HEK293 (cell line): ENCODE measurements around the gene CELF4.

Experiments
- CTCF ChIA-PET: fragments of 350-600 bp; formaldehyde crosslinking; extraction: SDS; loops from one replicate; lab custom pipeline; 2021; ENCODE audit warnings: antibody characterized with exemption; lab: Yijun Ruan, JAX
- POLR2A ChIA-PET: fragments of 300-600 bp; formaldehyde crosslinking; extraction: SDS; loops from one replicate; lab custom pipeline; 2020; ENCODE audit warnings: antibody characterized with exemption, inconsistent platforms; lab: Yijun Ruan, JAX
- H3K27ac ChIP-seq: fragments of 200-500 bp; sonication (Bioruptor generic); 2 replicates; pipeline ENCODE4 v1.5.1; 2014; ENCODE audit warnings: low read depth, low read length, control low read depth, inconsistent platforms; ENCODE audit errors: extremely low read depth
- H3K36me3 ChIP-seq, 2 experiments: fragments of 200-500 bp in 1 of 2; sonication (Bioruptor generic) in 1 of 2; 1 replicate in 1 of 2; 2 replicates in 1 of 2; pipeline ENCODE4 v1.5.1; 2014 to 2017; ENCODE audit warnings: inconsistent platforms in 2 of 2, low read length in 2 of 2; ENCODE audit not compliant: control insufficient read depth in 2 of 2, insufficient read depth in 1 of 2
- H3K4me1 ChIP-seq: fragments of 200-500 bp; sonication (Bioruptor generic); 2 replicates; pipeline ENCODE4 v1.5.1; 2014; ENCODE audit warnings: mild to moderate bottlenecking, low read length, inconsistent platforms; ENCODE audit not compliant: control insufficient read depth, insufficient read depth
- H3K4me3 ChIP-seq: 2 replicates; pipeline ENCODE4 v1.5.1; 2011; ENCODE audit warnings: low read depth, mild to moderate bottlenecking, control low read depth, low read length, moderate library complexity
- H3K9me3 ChIP-seq: fragments of 200-500 bp; sonication (Bioruptor generic); 2 replicates; pipeline ENCODE4 v1.5.1; 2014; ENCODE audit warnings: low read depth, low read length, inconsistent platforms; ENCODE audit not compliant: control insufficient read depth, insufficient read depth
- FEZF1 ChIP-seq: fragments of 450-650 bp; formaldehyde crosslinking; IDR thresholded peaks from 2 replicates; pipeline ENCODE4 v1.5.1; 2016; ENCODE audit warnings: missing biosample characterization, missing genetic modification characterization
- GLI4 ChIP-seq: fragments of 450-650 bp; formaldehyde crosslinking; IDR thresholded peaks from 2 replicates; pipeline ENCODE4 v1.5.1; 2016; ENCODE audit warnings: missing biosample characterization, missing genetic modification characterization
- KLF9 ChIP-seq: fragments of 450-650 bp; formaldehyde crosslinking; IDR thresholded peaks from 2 replicates; pipeline ENCODE4 v1.5.1; 2016; ENCODE audit warnings: missing biosample characterization, missing genetic modification characterization, low read depth
- SETDB1 ChIP-seq: IDR thresholded peaks from one replicate; pipeline ENCODE4 v1.6.1; 2017; ENCODE audit warnings: mild to moderate bottlenecking, low read length, moderate library complexity, mixed read lengths; ENCODE audit not compliant: insufficient read length
- ZBTB17 ChIP-seq: fragments of 450-650 bp; formaldehyde crosslinking; IDR thresholded peaks from 2 replicates; pipeline ENCODE4 v1.5.1; 2016; ENCODE audit warnings: missing biosample characterization, missing genetic modification characterization
- ZBTB21 ChIP-seq: fragments of 450-650 bp; formaldehyde crosslinking; IDR thresholded peaks from 2 replicates; pipeline ENCODE4 v1.5.1; 2017; ENCODE audit warnings: missing biosample characterization, missing genetic modification characterization
- ZFHX2 ChIP-seq: fragments of 450-650 bp; formaldehyde crosslinking; conservative IDR thresholded peaks from 2 replicates; pipeline ENCODE4 v1.5.1; 2016; ENCODE audit warnings: missing biosample characterization, missing genetic modification characterization
- ZNF214 ChIP-seq: fragments of 450-650 bp; formaldehyde crosslinking; IDR thresholded peaks from 2 replicates; pipeline ENCODE4 v1.5.1; 2017; ENCODE audit warnings: missing biosample characterization, mild to moderate bottlenecking, missing genetic modification characterization, borderline replicate concordance
- ZNF221 ChIP-seq: fragments of 450-650 bp; formaldehyde crosslinking; IDR thresholded peaks from 2 replicates; pipeline ENCODE4 v1.5.1; 2017; ENCODE audit warnings: missing biosample characterization, missing genetic modification characterization, borderline replicate concordance
- ZNF416 ChIP-seq: fragments of 450-650 bp; formaldehyde crosslinking; IDR thresholded peaks from 2 replicates; pipeline ENCODE4 v1.5.1; 2016; ENCODE audit warnings: missing biosample characterization, missing genetic modification characterization
- TF ChIP-seq, protein P1 (sequence below): fragments of 450-650 bp; formaldehyde crosslinking; IDR thresholded peaks from 2 replicates; pipeline ENCODE4 v1.5.1; 2016; ENCODE audit warnings: missing biosample characterization, missing genetic modification characterization
- TF ChIP-seq, protein P2 (sequence below): fragments of 450-650 bp; formaldehyde crosslinking; IDR thresholded peaks from 2 replicates; pipeline ENCODE4 v1.5.1; 2016; ENCODE audit warnings: missing biosample characterization, missing genetic modification characterization
- TF ChIP-seq, protein P3 (sequence below): fragments of 450-650 bp; formaldehyde crosslinking; IDR thresholded peaks from 2 replicates; pipeline ENCODE4 v1.5.1; 2016; ENCODE audit warnings: missing biosample characterization, missing genetic modification characterization, borderline replicate concordance
- TF ChIP-seq, protein P4 (sequence below): fragments of 450-650 bp; formaldehyde crosslinking; IDR thresholded peaks from 2 replicates; pipeline ENCODE4 v1.5.1; 2016; ENCODE audit warnings: missing biosample characterization, missing genetic modification characterization
- TF ChIP-seq, protein P5 (sequence below): fragments of 450-650 bp; formaldehyde crosslinking; IDR thresholded peaks from 2 replicates; pipeline ENCODE4 v1.5.1; 2017; ENCODE audit warnings: missing biosample characterization, missing genetic modification characterization
- TF ChIP-seq, protein P6 (sequence below): fragments of 450-650 bp; IDR thresholded peaks from 2 replicates; pipeline ENCODE4 v1.5.1; 2018; ENCODE audit warnings: missing biosample characterization, missing genetic modification characterization
- TF ChIP-seq, protein P7 (sequence below): fragments of 450-650 bp; formaldehyde crosslinking; IDR thresholded peaks from 2 replicates; pipeline ENCODE4 v1.5.1; 2016; ENCODE audit warnings: missing biosample characterization, missing genetic modification characterization

Gene CELF4

DNA sequence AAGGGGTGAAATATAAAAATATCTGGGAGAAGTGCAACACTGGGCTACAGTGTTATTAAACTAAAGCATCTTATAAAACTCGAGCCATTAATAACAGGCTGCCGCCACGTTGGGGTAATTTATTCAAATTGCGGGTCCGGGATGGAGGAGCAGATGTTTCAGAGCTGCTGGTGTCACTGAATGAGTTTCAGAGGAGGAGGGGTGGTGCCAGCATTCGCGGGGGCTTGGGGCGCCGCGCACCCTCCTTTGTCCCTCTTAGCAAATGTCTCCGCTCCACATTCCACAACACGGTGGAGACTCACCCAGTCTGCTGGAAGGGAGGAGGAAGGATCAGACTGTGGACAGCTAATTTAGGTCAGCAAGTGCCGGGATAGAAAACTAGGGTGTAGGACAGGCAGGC lies 260.5 kb downstream of the CELF4 start:
- Histone ChIP-seq H3K4me3 (no peak overlapping the region), H3K36me3 (no peaks in the 10 kb centered on the region), H3K9me3 (no peaks in the 10 kb centered on the region), H3K4me1 (no peaks in the 10 kb centered on the region), H3K27ac (no peak overlapping the region)
- CTCF ChIA-PET: interaction anchor here (0.6 kb wide), 1 partner anchor 10 kb away, joined by 3 read pairs; no protein-coding TSS in a partner anchor
- no peak for TF ChIP-seq ZFHX2 (tag by site-specific recombination)
- TF ChIP-seq ZNF416 (tag by site-specific recombination): no peak
- TF ChIP-seq ZNF221 (tag by site-specific recombination): no peak
- TF ChIP-seq, protein P1, sequence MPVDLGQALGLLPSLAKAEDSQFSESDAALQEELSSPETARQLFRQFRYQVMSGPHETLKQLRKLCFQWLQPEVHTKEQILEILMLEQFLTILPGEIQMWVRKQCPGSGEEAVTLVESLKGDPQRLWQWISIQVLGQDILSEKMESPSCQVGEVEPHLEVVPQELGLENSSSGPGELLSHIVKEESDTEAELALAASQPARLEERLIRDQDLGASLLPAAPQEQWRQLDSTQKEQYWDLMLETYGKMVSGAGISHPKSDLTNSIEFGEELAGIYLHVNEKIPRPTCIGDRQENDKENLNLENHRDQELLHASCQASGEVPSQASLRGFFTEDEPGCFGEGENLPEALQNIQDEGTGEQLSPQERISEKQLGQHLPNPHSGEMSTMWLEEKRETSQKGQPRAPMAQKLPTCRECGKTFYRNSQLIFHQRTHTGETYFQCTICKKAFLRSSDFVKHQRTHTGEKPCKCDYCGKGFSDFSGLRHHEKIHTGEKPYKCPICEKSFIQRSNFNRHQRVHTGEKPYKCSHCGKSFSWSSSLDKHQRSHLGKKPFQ (tag by site-specific recombination): no peak
- no peak for TF ChIP-seq KLF9 (tag by site-specific recombination)
- TF ChIP-seq, protein P2, sequence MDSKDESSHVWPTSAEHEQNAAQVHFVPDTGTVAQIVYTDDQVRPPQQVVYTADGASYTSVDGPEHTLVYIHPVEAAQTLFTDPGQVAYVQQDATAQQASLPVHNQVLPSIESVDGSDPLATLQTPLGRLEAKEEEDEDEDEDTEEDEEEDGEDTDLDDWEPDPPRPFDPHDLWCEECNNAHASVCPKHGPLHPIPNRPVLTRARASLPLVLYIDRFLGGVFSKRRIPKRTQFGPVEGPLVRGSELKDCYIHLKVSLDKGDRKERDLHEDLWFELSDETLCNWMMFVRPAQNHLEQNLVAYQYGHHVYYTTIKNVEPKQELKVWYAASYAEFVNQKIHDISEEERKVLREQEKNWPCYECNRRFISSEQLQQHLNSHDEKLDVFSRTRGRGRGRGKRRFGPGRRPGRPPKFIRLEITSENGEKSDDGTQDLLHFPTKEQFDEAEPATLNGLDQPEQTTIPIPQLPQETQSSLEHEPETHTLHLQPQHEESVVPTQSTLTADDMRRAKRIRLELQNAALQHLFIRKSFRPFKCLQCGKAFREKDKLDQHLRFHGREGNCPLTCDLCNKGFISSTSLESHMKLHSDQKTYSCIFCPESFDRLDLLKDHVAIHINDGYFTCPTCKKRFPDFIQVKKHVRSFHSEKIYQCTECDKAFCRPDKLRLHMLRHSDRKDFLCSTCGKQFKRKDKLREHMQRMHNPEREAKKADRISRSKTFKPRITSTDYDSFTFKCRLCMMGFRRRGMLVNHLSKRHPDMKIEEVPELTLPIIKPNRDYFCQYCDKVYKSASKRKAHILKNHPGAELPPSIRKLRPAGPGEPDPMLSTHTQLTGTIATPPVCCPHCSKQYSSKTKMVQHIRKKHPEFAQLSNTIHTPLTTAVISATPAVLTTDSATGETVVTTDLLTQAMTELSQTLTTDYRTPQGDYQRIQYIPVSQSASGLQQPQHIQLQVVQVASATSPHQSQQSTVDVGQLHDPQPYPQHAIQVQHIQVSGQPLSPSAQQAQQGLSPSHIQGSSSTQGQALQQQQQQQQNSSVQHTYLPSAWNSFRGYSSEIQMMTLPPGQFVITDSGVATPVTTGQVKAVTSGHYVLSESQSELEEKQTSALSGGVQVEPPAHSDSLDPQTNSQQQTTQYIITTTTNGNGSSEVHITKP (tag by site-specific recombination): no peak
- TF ChIP-seq, protein P3, sequence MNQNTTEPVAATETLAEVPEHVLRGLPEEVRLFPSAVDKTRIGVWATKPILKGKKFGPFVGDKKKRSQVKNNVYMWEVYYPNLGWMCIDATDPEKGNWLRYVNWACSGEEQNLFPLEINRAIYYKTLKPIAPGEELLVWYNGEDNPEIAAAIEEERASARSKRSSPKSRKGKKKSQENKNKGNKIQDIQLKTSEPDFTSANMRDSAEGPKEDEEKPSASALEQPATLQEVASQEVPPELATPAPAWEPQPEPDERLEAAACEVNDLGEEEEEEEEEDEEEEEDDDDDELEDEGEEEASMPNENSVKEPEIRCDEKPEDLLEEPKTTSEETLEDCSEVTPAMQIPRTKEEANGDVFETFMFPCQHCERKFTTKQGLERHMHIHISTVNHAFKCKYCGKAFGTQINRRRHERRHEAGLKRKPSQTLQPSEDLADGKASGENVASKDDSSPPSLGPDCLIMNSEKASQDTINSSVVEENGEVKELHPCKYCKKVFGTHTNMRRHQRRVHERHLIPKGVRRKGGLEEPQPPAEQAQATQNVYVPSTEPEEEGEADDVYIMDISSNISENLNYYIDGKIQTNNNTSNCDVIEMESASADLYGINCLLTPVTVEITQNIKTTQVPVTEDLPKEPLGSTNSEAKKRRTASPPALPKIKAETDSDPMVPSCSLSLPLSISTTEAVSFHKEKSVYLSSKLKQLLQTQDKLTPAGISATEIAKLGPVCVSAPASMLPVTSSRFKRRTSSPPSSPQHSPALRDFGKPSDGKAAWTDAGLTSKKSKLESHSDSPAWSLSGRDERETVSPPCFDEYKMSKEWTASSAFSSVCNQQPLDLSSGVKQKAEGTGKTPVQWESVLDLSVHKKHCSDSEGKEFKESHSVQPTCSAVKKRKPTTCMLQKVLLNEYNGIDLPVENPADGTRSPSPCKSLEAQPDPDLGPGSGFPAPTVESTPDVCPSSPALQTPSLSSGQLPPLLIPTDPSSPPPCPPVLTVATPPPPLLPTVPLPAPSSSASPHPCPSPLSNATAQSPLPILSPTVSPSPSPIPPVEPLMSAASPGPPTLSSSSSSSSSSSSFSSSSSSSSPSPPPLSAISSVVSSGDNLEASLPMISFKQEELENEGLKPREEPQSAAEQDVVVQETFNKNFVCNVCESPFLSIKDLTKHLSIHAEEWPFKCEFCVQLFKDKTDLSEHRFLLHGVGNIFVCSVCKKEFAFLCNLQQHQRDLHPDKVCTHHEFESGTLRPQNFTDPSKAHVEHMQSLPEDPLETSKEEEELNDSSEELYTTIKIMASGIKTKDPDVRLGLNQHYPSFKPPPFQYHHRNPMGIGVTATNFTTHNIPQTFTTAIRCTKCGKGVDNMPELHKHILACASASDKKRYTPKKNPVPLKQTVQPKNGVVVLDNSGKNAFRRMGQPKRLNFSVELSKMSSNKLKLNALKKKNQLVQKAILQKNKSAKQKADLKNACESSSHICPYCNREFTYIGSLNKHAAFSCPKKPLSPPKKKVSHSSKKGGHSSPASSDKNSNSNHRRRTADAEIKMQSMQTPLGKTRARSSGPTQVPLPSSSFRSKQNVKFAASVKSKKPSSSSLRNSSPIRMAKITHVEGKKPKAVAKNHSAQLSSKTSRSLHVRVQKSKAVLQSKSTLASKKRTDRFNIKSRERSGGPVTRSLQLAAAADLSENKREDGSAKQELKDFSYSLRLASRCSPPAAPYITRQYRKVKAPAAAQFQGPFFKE: no peak
- TF ChIP-seq, protein P4, sequence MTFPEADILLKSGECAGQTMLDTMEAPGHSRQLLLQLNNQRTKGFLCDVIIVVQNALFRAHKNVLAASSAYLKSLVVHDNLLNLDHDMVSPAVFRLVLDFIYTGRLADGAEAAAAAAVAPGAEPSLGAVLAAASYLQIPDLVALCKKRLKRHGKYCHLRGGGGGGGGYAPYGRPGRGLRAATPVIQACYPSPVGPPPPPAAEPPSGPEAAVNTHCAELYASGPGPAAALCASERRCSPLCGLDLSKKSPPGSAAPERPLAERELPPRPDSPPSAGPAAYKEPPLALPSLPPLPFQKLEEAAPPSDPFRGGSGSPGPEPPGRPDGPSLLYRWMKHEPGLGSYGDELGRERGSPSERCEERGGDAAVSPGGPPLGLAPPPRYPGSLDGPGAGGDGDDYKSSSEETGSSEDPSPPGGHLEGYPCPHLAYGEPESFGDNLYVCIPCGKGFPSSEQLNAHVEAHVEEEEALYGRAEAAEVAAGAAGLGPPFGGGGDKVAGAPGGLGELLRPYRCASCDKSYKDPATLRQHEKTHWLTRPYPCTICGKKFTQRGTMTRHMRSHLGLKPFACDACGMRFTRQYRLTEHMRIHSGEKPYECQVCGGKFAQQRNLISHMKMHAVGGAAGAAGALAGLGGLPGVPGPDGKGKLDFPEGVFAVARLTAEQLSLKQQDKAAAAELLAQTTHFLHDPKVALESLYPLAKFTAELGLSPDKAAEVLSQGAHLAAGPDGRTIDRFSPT (tag by site-specific recombination): no peak
- TF ChIP-seq FEZF1 (tag by site-specific recombination): no peak
- TF ChIP-seq ZBTB21: no peak
- TF ChIP-seq ZNF214 (tag by site-specific recombination): no peak
- TF ChIP-seq, protein P5, sequence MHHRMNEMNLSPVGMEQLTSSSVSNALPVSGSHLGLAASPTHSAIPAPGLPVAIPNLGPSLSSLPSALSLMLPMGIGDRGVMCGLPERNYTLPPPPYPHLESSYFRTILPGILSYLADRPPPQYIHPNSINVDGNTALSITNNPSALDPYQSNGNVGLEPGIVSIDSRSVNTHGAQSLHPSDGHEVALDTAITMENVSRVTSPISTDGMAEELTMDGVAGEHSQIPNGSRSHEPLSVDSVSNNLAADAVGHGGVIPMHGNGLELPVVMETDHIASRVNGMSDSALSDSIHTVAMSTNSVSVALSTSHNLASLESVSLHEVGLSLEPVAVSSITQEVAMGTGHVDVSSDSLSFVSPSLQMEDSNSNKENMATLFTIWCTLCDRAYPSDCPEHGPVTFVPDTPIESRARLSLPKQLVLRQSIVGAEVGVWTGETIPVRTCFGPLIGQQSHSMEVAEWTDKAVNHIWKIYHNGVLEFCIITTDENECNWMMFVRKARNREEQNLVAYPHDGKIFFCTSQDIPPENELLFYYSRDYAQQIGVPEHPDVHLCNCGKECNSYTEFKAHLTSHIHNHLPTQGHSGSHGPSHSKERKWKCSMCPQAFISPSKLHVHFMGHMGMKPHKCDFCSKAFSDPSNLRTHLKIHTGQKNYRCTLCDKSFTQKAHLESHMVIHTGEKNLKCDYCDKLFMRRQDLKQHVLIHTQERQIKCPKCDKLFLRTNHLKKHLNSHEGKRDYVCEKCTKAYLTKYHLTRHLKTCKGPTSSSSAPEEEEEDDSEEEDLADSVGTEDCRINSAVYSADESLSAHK (tag by site-specific recombination): no peak
- TF ChIP-seq, protein P6, sequence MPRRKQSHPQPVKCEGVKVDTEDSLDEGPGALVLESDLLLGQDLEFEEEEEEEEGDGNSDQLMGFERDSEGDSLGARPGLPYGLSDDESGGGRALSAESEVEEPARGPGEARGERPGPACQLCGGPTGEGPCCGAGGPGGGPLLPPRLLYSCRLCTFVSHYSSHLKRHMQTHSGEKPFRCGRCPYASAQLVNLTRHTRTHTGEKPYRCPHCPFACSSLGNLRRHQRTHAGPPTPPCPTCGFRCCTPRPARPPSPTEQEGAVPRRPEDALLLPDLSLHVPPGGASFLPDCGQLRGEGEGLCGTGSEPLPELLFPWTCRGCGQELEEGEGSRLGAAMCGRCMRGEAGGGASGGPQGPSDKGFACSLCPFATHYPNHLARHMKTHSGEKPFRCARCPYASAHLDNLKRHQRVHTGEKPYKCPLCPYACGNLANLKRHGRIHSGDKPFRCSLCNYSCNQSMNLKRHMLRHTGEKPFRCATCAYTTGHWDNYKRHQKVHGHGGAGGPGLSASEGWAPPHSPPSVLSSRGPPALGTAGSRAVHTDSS: no peak
- no peak for TF ChIP-seq GLI4 (tag by site-specific recombination)
- no peak for TF ChIP-seq ZBTB17 (tag by site-specific recombination)
- TF ChIP-seq, protein P7, sequence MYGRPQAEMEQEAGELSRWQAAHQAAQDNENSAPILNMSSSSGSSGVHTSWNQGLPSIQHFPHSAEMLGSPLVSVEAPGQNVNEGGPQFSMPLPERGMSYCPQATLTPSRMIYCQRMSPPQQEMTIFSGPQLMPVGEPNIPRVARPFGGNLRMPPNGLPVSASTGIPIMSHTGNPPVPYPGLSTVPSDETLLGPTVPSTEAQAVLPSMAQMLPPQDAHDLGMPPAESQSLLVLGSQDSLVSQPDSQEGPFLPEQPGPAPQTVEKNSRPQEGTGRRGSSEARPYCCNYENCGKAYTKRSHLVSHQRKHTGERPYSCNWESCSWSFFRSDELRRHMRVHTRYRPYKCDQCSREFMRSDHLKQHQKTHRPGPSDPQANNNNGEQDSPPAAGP: no peak
- TF ChIP-seq SETDB1: no peak
- POLR2A ChIA-PET: no interaction called here
